CD14-positive monocyte (primary cell): Measurements from ENCODE around the gene PDE6G. TPM values are rescaled to one million over a fixed set of nuclear protein-coding genes. Genes with fewer than 3 reads are reported as not detected.

ENCODE experiments used
- DNase-seq, 3 donors: peaks; one replicate each; pipeline ENCODE4 v3.0.0-alpha.2; 2011 to 2022
- H2AFZ ChIP-seq: 2 replicates; pipeline ENCODE4 v1.6.0; 2012; ENCODE audit warnings: mild to moderate bottlenecking, low read depth, low read length, inconsistent platforms; ENCODE audit not compliant: insufficient read depth, poor library complexity, severe bottlenecking
- H3K27ac ChIP-seq, 2 donors: 1 replicate in 1 of 2; 2 replicates in 1 of 2; pipeline ENCODE4 v1.5.1; 2012 to 2013; ENCODE audit warnings: low read length in 2 of 2, control low read depth in 1 of 2, inconsistent platforms in 1 of 2, low read depth in 1 of 2, mild to moderate bottlenecking in 1 of 2
- H3K27me3 ChIP-seq, 2 donors: one replicate each; pipeline versions ENCODE4 v1.6.0 to v1.6.1; 2011 to 2013; ENCODE audit warnings: low read length in 2 of 2; ENCODE audit not compliant: control insufficient read depth in 2 of 2, insufficient read depth in 2 of 2
- H3K36me3 ChIP-seq, 2 donors: replicated peaks in 1 of 2; 1 replicate in 1 of 2; 2 replicates in 1 of 2; pipeline versions ENCODE4 v1.5.1 to v1.6.1; 2012 to 2013; ENCODE audit warnings: low read length in 2 of 2, control low read depth in 1 of 2, inconsistent platforms in 1 of 2, mild to moderate bottlenecking in 1 of 2; ENCODE audit not compliant: insufficient read depth in 2 of 2, control insufficient read depth in 1 of 2
- H3K4me1 ChIP-seq, 2 donors: 1 replicate in 1 of 2; 2 replicates in 1 of 2; pipeline versions ENCODE4 v1.5.1 to v1.6.1; 2012 to 2013; ENCODE audit warnings: low read length in 2 of 2, control low read depth in 1 of 2, inconsistent platforms in 1 of 2, mild to moderate bottlenecking in 1 of 2, moderate library complexity in 1 of 2; ENCODE audit not compliant: insufficient read depth in 2 of 2, control insufficient read depth in 1 of 2
- H3K4me2 ChIP-seq: replicated peaks from 2 replicates; pipeline ENCODE3; 2012; ENCODE audit warnings: low read length, moderate library complexity, mild to moderate bottlenecking; ENCODE audit not compliant: poor library complexity, severe bottlenecking; ENCODE audit errors: extremely low read depth
- H3K4me3 ChIP-seq, 3 experiments: fragments of 200-600 bp in 1 of 3; sonication (generic) in 1 of 3; replicated peaks in 1 of 3; 1 replicate in 2 of 3; 2 replicates in 1 of 3; pipeline ENCODE4 v1.5.1; 2011 to 2013; ENCODE audit warnings: low read length in 3 of 3, mild to moderate bottlenecking in 3 of 3, control low read depth in 2 of 3, low read depth in 2 of 3, inconsistent platforms in 1 of 3, moderate library complexity in 1 of 3
- H3K79me2 ChIP-seq: 2 replicates; pipeline ENCODE4 v1.6.0; 2012; ENCODE audit warnings: mild to moderate bottlenecking, control low read depth, inconsistent platforms, low read length, moderate library complexity; ENCODE audit not compliant: insufficient read depth
- H3K9ac ChIP-seq: 2 replicates; pipeline ENCODE4 v1.6.0; 2017; ENCODE audit warnings: low read length, mild to moderate bottlenecking; ENCODE audit not compliant: insufficient read depth, poor library complexity, severe bottlenecking
- H3K9me3 ChIP-seq, 2 donors: replicated peaks in 1 of 2; 1 replicate in 1 of 2; 2 replicates in 1 of 2; pipeline versions ENCODE4 v1.5.1 to v1.6.1; 2012 to 2013; ENCODE audit warnings: low read length in 2 of 2, control low read depth in 1 of 2; ENCODE audit not compliant: control insufficient read depth in 1 of 2, insufficient read depth in 1 of 2
- H4K20me1 ChIP-seq: 2 replicates; pipeline ENCODE4 v1.6.0; 2012; ENCODE audit warnings: mild to moderate bottlenecking, low read length, control low read depth, moderate library complexity; ENCODE audit not compliant: insufficient read depth
- H3K27ac Mint-ChIP-seq, 7 donors: one replicate each; pipeline ENCODE4 v1.8.0; 2020; ENCODE audit warnings: mild to moderate bottlenecking in 7 of 7, mixed read lengths in 7 of 7, moderate library complexity in 6 of 7, inconsistent platforms in 2 of 7
- H3K27me3 Mint-ChIP-seq, 3 donors: one replicate each; pipeline ENCODE4 v1.8.0; 2021 to 2022; ENCODE audit warnings: low read depth in 3 of 3, mild to moderate bottlenecking in 3 of 3, mixed read lengths in 3 of 3, moderate library complexity in 3 of 3, inconsistent platforms in 1 of 3
- H3K36me3 Mint-ChIP-seq, 2 donors: one replicate each; pipeline ENCODE4 v1.8.0; 2020; ENCODE audit warnings: mixed read lengths in 2 of 2, inconsistent platforms in 1 of 2, mild to moderate bottlenecking in 1 of 2
- H3K4me1 Mint-ChIP-seq: one replicate; pipeline ENCODE4 v1.8.0; 2020; ENCODE audit warnings: mild to moderate bottlenecking, mixed read lengths
- H3K4me3 Mint-ChIP-seq, 2 donors: one replicate each; pipeline ENCODE4 v1.8.0; 2020; ENCODE audit warnings: mild to moderate bottlenecking in 2 of 2, mixed read lengths in 2 of 2, moderate library complexity in 1 of 2
- H3K9me3 Mint-ChIP-seq, 7 donors: one replicate each; pipeline ENCODE4 v1.8.0; 2020 to 2022; ENCODE audit warnings: mixed read lengths in 7 of 7, mild to moderate bottlenecking in 6 of 7, moderate library complexity in 6 of 7, inconsistent platforms in 2 of 7
- CTCF ChIP-seq: fragments of 200-600 bp; IDR thresholded peaks from one replicate; pipeline ENCODE4 v1.8.0; 2022; ENCODE audit warnings: antibody characterized with exemption, mild to moderate bottlenecking
- WGBS: methylation state at CpG from one replicate; pipeline ENCODE4 v1.1.5; 2013; ENCODE audit warnings: missing lambda C conversion rate; ENCODE audit not compliant: insufficient coverage; 5-methylcytosine and 5-hydroxymethylcytosine counted together
- intact Hi-C, 2 donors: fragments of 100-400 bp; cut with micrococcal nuclease; formaldehyde crosslinking; loops; one replicate each; pipeline versions ENCODE4 v1.15.0 to v1.15.1; 2023
- polyA plus RNA-seq, 3 donors: library from polyadenylated mRNA; depleted of rRNA in 1 of 3; unstranded in 2 of 3; stranded (reverse) in 1 of 3; fragments of 300-500 nt in 2 of 3; fragments of >200 nt in 1 of 3; fragmentation: Illumina TruSeq in 2 of 3; gene quantifications; 1 replicate in 2 of 3; 2 replicates in 1 of 3; pipeline ENCODE4 v1.2.3, GENCODE V29; 2012 to 2021

Gene PDE6G
- polyA plus RNA-seq, 3 donors: 8.9 to 12.0 (median 11.5) TPM

- peaks cover 25% of the 10 kb centered on the region for H3K79me2 ChIP-seq
- H3K4me3 Mint-ChIP-seq: no peak overlapping the region
- peaks cover 62 to 89% of the 10 kb centered on the region in 2 donors for H3K36me3 Mint-ChIP-seq
- no peak overlapping the region for H2AFZ ChIP-seq
- WGBS: 92% methylated on average over 2 of the region's 6 CpGs
- H3K36me3 ChIP-seq: peaks cover 58 to 91% of the 10 kb centered on the region in 2 donors
- intact Hi-C loops: no loop called here
- H3K4me2 ChIP-seq: no peak overlapping the region
- H3K4me3 ChIP-seq: no peak overlapping the region
- H3K27ac ChIP-seq: peak overlapping the region in 1 of 2 donors; percentile 62
- H3K27me3 ChIP-seq: no peaks in the 10 kb centered on the region
- no peak for TF ChIP-seq CTCF
- DNase-seq: no peak
- H3K9me3 Mint-ChIP-seq: no peaks in the 10 kb centered on the region
- peaks cover 39% of the 10 kb centered on the region for H3K4me1 Mint-ChIP-seq
- peaks cover 34 to 42% of the 10 kb centered on the region in 2 donors for H3K4me1 ChIP-seq
- H3K9me3 ChIP-seq: no peaks in the 10 kb centered on the region
- no peak overlapping the region for H3K9ac ChIP-seq
- no peak overlapping the region for H3K27ac Mint-ChIP-seq
- H4K20me1 ChIP-seq: peaks cover 14% of the 10 kb centered on the region
- no peaks in the 10 kb centered on the region for H3K27me3 Mint-ChIP-seq
Measured at GRCh38 chr17:81607431-81607830, 48.9 kb downstream of the PDE6G start.

DNA sequence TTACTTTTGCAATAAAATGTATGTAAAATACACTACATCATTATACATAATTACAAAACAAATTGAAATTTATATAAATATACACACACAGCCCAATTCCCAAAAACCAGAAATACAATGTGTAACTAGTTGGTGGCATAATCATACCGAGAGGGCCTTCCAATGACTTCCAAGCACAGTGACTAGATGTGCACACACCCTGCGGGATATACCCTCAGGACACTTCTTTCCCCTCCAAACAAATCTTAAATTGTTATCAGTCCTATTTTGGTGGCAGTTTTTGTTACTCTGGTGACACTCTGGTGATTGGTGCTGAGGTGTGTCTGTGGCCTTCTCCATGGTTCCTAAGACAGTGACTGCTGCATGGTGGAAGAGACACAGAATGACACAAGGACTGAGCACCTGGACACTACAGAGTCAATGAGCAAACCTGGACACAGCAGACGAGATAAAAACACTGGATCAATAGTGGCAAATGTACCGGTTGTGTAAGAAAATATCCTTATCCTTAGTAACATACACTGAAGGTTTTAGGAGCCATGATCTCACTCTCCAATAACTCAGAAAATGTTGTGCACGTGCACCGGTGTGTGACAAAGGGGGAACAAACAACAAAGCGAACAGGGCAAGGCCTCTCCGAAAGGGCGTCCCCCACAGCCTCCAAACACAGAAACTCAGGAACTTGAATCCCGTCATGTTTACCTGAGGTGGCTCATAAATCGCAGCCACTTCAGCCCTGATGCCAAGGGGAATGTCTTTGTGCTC, 52.3 kb downstream of the PDE6G start:
- Histone ChIP-seq H3K9ac (no peak overlapping the region), H3K27ac (no peak overlapping the region), H3K4me1 (peaks cover 44 to 48% of the 10 kb centered on the region in 2 donors), H3K27me3 (no peaks in the 10 kb centered on the region), H3K79me2 (peaks cover 39% of the 10 kb centered on the region), H3K4me2 (no peak overlapping the region), H2AFZ (no peak overlapping the region), H3K9me3 (no peaks in the 10 kb centered on the region), H4K20me1 (no peaks in the 10 kb centered on the region), H3K36me3 (peaks cover 59 to 88% of the 10 kb centered on the region in 2 donors), H3K4me3 (no peak overlapping the region)
- Mint-ChIP-seq H3K4me3 (no peak overlapping the region), H3K27ac (peak overlapping the region in 1 of 7 donors; percentile 16), H3K4me1 (peaks cover 48% of the 10 kb centered on the region), H3K27me3 (no peaks in the 10 kb centered on the region), H3K36me3 (peaks cover 66 to 92% of the 10 kb centered on the region in 2 donors), H3K9me3 (no peaks in the 10 kb centered on the region)
- DNase-seq: no peak
- no peak for TF ChIP-seq CTCF
- 100% methylated on average over 5 of the region's 11 CpGs for WGBS
- intact Hi-C loops: loop anchor here in 1 of 2 donors (5.0 kb wide), 2 partner anchors 47 to 352 kb away; no protein-coding TSS in a partner anchor
